Activated T-helper 17 cell treated with anti-CD3 and anti-CD28 coated beads, Interleukin-2, amount 50 U/mL, for 72 hours (primary cell): ENCODE measurements around the gene CDH5. TPM values are rescaled to one million over a fixed set of nuclear protein-coding genes. Genes with fewer than 3 reads are reported as not detected.

Source experiments
- total RNA-seq, 2 donors: library from RNA; stranded (reverse); gene quantifications; one replicate each; pipeline ENCODE4 v1.2.3, GENCODE V29; 2022

CDH5 gene
- total RNA-seq, 2 donors from 2014 or later = not detected

Other genes starting within 250 kb of the CDH5 start
- not detected for gene BEAN1, start 60.6 kb downstream of the CDH5 start, total RNA-seq
- 1 to 10 TPM; 5.7 to 6.6 TPM for gene TK2, start 183.4 kb downstream of the CDH5 start, total RNA-seq
- gene CKLF, start 185.9 kb downstream of the CDH5 start, total RNA-seq = 100 to 1,000 TPM; 117 to 155 TPM
- 10 to 100 TPM; 15.8 to 15.9 TPM for gene CMTM1, start 199.7 kb downstream of the CDH5 start, total RNA-seq
- gene CMTM2, start 212.8 kb downstream of the CDH5 start, total RNA-seq = 1 to 10 TPM in 1 of 2 donors, under 1 TPM in 1; 0.78 to 1.3 TPM
- gene CMTM3, start 238.0 kb downstream of the CDH5 start, total RNA-seq = 10 to 100 TPM; 46.7 to 64.1 TPM